Suppressor macrophage (primary cell): Measurements from ENCODE around the gene ITPK1.
A peak's percentile ranks its signal among the peaks of the same experiment; 100 is the strongest.

Experiments
- DNase-seq, 4 experiments: peaks; one replicate each; pipeline ENCODE4 v3.0.0-alpha.2; 2020 to 2022

ITPK1 gene

DNA sequence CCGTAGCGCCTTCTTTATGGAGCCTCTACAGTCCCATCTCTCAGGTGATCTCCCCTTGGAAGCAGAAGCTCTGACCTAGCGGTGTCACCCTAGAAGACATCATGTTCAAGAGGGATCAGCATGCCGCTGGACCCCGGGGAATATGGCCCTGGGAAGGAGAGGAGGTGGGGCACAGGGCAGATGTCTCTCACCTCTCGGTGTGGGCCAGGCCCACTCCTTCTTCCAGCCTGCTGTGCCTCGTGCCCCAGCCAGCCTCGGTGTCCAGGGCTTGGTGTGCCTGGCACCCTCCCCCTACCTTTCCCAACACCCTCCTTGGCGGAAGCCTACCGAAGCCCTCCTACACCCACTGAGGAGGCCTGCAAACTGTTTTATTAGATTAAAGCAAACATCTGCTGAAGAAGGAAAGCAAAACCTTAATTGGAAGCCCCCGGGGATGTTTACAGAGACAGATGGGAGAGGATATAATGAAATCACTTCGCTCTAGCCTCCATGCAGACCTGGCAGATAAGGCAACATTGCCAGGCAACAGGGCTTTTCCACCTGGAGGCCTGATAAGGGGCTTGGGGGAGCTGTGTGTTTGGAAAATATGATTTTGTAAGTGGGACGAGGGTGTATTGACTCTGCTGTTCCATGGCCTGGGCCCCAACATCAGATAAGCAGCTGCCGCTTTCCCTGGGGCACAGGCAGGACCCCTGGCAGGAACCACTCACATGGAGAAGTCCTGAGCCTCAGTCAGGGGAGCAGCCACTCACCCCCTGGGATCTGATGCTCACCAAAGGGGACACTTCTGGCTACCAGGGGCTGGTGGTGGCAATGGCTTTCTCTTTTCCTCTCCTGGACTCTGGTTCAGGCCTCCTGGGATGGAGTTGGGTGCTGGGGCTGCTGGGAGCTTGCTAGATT lies 198.4 kb downstream of the ITPK1 start:
- DNase-seq = no peak

DNA sequence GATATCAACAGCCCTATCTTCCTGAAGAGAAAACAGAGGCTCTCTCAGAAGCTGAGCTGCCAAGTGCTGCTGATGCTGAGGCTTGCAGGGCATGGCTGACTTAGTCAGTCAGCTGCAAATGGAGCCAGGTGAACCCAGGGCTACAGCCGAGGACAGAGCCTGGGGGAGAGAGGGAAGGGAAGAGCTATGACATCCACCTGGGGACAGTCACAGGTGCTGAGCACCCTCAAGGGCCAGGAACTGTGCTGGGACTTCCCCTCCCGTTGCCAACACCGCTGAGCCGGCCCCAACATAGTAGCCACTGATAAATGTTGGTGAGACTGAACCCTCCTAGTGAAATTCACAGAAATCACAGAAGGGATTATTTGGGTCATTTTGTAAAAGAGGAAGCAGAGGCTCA lies 199.5 kb downstream of the ITPK1 start:
- no peak for DNase-seq

DNA sequence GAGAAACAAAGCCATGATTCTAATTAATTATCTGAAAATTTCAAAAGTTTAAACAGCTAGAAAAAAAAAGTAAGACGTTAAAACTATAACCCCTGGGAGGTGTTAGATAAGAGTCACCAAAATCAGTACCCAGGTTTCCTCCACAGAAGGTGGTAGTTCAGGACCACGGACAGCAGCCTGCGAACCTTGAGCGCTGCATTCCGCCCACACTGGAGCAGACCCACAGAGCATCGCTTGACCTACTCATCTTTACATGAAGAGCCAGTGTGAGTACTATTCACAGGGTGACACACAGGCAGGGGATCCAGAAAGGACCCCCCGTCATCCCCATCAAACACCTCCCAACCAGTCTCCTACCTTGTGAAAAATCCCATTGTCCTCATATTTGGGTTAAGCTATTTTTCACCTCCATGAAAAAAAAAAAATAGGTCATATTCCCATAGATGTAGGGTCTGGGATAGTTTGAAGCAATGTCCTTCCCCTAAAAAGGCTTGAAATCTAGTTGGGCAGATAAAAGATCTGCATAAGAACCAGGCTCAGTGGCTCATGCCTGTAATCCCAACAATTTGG lies 201.6 kb downstream of the ITPK1 start:
- DNase-seq = peak; percentile 31 to 73 (median 60)

DNA sequence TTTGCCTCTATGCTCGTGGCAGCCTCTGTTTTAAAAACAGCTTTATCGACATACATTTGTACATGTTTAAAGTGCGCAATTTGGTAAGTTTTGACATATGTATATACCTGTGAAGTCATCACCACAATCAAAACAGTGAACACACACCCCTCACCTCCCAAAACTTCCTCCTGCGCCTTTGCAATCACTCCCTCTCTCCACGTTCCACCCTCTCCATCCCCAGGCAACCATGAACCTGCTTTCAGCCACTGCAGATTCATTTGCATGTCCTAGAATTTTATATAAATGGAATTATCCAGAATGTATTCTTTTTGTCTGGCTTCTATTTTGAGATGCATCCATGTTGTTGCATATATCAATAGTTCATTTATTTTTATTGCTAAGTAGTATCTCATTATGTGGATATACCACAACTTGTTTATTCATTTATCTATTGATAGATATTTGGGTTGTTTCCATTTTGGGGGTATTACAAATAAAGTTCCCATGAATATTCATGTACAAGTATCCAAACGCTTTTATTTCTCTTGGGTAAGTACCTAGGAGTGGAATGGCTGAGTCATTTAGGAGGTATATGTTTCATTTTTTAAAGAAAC lies 208.3 kb downstream of the ITPK1 start:
- DNase-seq = no peak

DNA sequence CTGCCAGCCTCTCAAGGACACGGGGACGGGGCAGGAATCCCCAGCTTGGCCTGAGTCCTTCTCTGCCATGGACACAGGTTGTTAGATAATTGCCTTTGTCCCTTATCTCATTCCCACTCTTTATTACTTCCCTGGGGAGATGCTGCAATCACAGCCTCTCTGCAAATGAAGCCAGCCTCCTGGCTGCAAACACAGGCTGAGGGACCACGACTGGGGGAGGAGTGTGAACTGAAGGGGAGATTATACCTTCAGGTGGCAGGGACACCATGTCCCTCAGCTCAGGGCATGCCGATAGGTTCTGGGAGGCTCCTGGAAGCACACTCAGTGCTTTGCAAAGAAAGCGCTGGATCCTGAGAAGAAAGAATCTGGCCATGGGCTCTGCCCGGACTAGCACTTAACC lies 208.9 kb downstream of the ITPK1 start:
- no peak for DNase-seq

DNA sequence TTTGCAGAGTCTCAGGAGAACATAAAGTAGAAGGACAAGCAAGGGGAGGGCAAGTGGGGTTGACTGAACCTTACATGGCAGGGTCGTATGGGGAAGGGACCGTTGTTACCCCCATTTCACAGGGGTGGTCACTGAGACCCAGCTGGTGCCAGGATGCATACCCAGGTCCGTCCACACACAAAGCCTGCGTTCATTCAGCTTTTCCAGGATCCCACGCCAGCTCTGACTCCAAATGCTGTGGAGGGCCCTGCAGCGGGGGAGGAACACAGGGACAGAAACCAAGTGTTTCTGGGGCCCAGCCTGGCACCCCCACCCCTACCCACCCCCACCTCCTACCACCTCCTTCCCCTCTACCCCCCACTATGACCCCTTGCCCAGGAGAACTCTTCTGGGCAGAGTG lies 209.3 kb downstream of the ITPK1 start:
- DNase-seq = no peak

DNA sequence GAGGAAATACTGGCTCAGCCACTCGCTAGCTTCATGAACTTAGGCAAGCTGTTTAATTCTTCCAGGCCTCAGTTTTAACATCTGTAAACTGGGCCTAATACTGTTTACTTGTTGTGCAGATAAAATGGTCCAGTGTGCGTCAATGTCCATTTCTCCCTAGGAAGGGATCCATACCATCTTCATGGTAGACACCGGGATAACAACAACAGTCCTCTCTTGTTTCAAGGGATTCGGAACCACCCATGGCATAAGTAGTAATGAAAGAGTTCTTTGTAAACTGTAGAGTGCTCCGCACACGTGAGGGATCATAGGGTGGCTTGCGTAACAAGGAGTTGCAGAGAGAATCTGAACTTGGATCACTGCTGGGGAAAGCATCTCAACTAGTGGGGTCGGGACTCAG lies 210.1 kb downstream of the ITPK1 start:
- no peak for DNase-seq

DNA sequence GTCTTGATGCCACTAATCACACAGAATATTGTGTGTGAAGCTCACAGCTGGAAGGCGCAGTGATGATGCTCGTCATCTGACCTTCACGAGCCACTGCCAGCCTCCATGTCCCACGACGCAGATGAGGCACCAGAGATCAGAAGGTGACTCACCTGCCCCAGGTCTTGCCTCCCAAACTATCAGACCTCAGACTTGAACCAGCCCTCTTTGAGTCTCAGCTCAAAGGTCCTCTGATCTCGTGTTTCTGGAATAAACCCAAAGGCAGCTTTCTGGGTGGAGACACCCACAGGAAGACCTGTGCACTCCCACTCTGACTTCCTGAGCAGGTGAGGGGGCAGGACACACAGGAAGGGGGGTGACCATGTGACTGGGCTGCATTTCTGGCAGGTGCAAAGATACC lies 212.4 kb downstream of the ITPK1 start:
- no peak for DNase-seq

DNA sequence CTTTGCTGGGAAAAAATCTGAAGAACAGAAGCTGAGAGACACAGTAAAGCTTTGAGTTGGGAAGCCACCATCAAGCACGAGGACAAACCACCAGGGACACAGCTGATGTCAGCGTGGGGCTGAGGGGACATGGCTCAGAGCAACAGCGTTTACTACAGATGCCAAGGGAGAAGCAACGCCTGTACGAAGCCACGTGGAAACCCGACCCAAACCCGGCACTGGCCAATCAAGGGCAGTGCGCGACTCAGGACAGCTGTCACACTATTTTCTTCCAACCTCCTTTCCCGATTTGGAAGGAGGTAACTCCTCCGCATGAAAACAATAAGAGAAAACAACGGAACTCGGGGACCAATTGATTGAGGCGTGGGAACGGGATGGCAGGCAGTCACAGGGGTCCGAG lies 213.0 kb downstream of the ITPK1 start:
- no peak for DNase-seq

DNA sequence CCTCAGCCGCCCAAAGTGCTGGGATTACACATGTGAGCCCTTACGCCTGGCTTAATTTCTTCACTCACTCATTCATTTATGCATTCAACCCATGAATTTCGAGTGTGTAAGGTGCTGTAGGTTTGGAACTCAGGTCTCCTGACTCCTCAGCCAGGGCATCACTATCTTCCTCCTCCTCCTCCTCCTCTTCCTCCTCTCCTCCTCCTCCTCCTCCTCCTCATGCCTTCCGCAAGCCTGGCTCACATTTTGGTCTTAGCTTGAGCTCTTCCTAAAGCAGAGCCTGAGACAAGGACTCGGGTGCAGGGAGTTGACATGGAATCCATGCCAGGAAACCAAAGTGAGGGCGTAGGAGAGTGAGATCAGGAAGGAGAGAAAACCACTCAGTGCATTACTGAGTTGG lies 213.5 kb downstream of the ITPK1 start:
- DNase-seq = no peak

DNA sequence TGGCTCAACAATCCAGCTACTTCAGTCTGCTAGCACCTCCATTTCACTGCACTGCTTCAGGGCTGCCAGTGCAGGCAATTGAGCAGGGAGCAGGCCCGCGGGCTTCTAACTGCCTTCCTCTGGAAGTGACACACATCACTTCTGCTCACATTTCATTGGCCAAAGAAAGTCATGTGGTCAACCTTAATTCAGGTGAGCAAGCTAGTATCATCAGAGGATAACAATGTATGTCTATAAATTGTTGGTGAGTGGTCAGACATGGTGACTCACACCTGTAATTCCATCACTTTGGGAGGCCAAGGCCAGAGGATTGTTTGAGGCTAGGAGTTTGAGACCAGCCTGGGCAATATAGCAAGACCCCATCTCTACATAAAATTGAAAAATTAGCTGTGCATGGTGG lies 215.1 kb downstream of the ITPK1 start:
- no peak for DNase-seq

DNA sequence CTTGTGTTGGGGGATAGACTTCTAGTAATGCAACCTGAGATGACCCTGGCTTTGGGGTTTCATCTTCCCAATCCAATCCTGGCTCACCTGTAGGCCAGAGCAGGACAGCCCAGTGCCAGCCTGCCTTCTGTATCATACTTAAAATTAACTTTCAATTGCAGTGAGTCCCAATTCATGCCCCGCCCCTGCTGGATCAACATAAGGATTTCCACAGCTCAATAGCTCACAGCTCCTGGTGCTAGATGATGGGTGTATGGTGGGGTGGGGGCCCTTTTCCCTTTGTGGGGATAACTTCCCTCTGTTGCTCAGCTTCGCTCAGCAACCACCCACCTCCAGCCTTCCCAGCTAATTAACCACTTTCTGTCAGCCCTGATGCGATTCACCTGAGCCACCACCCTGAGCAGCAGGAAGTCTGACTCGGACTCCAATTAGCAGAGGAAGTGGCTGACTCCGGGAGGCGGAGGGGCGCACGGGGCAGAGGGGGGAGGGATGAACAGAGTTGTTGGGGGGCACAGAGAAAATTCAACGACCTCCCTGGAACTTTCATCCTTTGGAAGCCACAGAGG lies 217.1 kb downstream of the ITPK1 start:
- no peak for DNase-seq

DNA sequence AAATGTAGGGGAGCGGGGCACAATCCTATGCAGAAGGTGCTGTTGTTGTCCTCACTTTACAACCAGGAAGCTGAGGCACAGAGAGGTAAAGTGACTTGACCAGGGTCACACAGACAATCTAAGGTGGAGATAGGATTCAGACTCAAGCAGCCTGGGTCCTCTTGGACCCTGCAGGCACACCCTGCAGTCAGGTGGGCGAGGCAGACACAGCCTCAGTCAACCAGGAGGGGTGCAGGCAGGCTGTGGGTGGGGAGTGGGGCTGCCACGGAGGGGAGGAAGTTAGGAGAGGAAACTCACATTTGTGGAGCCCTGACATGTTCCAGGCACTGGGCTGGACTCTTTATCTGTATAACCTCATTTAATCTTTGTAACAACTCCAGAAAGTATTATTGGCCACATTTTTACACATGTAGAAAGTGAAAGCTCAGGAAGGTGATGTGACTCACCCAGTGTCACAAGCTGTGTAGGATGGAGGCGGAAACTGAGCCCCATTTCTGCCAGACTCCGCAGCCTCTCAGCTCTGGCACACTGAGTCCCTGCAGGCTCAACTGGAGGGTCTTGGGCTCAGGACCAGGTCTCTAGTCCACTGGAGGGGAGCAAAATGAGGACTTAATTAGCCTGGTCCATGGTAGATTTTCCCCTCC lies 217.7 kb downstream of the ITPK1 start:
- DNase-seq = peak in 3 of 4 experiments; percentile 14 to 32 (median 23)

DNA sequence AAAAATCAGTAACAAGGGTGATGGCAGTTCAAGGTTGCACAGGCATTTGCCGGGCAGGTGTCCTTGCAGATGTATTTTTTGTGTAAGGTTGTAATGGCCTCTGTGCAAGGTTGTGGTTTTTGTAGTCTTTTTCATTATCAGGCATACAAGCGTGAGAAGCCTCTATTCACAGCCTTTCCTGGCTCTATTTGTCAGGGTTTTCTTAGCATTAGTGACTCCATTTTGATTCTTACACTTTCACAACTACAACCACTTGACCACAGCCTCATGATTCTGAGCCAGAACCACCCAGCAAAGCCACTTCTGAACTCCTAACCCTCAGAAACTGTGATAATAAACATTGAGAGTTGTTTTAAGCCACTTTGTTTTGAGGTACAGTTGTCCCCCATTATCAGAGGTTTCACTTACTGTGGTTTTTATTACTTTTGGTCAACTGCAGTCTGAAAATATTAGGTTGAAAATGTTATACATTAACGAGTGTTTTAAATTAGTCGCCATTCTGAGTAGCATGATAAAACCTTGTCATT lies 220.3 kb downstream of the ITPK1 start:
- DNase-seq = no peak

DNA sequence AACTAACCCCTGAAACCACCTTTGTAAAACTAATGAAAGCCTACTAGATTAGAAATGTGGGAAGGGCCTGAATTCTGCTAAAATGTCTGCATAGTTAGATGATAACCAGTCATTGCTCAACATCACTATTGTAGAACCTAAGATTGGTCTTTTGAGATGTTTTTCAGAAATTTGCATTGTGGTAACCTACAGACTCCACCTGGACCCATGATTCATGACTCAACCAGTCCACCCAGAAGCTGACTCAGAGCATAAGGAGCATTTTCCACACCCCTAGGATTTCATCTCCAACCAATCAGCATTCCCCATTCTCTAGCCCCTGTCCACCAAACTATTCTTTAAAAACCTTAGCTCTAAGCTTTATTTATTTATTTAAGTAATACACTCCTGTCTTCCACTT lies 223.1 kb downstream of the ITPK1 start:
- no peak for DNase-seq

DNA sequence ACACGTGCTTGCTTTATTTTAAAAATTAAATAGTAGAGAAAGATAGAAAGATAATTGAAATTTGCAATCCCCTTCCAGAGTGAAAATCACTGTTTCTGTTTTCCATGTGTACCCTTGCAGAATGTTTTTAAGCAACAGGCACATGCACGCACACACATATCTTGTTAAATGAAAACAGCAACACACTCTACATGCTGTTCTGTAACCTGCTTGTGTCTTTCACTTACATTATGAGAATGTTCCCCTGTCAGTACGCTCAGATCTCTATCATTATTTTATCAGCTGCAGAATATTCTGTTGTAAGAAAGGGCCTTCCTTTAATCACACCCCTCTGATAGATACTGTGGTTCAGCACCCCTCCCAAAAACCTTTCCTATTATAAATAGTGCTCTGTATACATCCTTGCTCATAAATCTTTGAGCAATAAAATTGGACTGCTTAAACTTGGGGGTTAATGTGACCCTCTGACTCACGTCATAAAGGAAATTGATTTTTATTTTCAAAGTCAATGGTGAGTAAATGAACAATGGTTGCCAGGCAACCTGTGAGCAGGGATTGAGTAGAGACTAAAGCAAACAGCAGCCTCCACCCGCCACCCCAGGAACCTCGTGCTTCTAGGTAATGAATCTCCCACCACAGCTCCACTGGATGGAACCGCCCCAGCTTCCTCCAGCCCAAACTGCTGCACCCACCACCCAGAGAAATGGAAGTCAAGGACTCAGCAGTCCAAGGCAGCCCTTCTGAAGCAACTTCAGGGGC lies 224.7 kb downstream of the ITPK1 start:
- peak; percentile 17 to 57 (median 34) for DNase-seq

DNA sequence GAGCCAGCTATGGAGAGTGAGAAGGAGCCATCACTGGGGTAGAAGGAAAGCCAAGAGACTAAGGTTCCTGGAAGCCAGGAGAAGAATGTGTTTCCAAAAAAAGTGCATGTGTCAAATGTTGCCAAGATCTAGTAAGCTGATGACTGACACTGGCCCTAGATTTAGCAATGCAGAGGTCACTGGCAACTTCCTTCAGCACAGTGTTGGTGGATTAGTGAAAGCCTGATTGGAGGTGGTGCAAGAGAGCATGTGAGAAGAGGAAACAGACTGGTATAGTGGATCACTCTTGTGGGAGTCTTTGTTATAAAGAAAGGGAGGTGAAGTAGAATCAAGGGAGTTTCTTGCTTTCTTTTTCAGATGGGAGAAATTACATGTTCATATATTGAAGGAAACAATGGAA lies 226.8 kb downstream of the ITPK1 start:
- DNase-seq = peak; percentile 73 to 90 (median 83)

DNA sequence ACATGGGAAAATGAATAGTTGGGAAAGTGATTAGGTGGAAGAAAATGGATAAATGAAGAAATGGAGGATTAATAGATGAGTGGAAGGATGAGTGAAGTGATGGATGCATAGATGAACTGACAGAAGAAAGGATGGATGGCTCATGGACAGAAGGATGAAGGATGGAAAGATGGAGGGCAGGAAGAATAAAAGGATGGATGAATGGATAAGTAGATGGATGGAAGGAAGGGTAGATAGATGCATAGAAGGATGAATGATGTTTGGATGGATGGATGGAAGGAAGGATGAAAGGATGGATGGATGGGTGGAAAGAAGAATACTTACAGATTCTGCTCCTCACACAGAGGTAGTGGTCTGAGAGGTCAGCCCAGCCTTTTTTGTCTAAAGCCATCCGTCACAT lies 228.6 kb downstream of the ITPK1 start:
- no peak for DNase-seq
